NAMALWA (cell line): Measurements from ENCODE around the gene C10orf53.

Source experiments
- DNase-seq: peaks from one replicate; pipeline ENCODE4 v3.0.0-alpha.2; 2015; ENCODE audit warnings: low spot score

The C10orf53 gene

GRCh38 chr10:49652421-49653272 lies 26.8 kb upstream of the C10orf53 start:
- no peak for DNase-seq

- no peak for DNase-seq
These were observed 26.1 kb upstream of the C10orf53 start for GRCh38 chr10:49653273-49653929.

GRCh38 chr10:49654036-49654693 lies 25.3 kb upstream of the C10orf53 start:
- no peak for DNase-seq

- DNase-seq: no peak
These were observed 24.4 kb upstream of the C10orf53 start for GRCh38 chr10:49655099-49655498.

- no peak for DNase-seq
These were observed 22.5 kb upstream of the C10orf53 start for GRCh38 chr10:49656845-49657493.

GRCh38 chr10:49657606-49658005 lies 21.8 kb upstream of the C10orf53 start:
- no peak for DNase-seq

- DNase-seq: no peak
These were observed 18.2 kb upstream of the C10orf53 start for GRCh38 chr10:49661140-49661856.

GRCh38 chr10:49662169-49662830 lies 17.2 kb upstream of the C10orf53 start:
- DNase-seq: no peak

- no peak for DNase-seq
These were observed 15.9 kb upstream of the C10orf53 start for GRCh38 chr10:49663596-49663995.

GRCh38 chr10:49664006-49664841 lies 15.2 kb upstream of the C10orf53 start:
- no peak for DNase-seq

GRCh38 chr10:49664842-49665355 lies 14.6 kb upstream of the C10orf53 start:
- DNase-seq: no peak

- DNase-seq: no peak
These were observed 13.3 kb upstream of the C10orf53 start for GRCh38 chr10:49666054-49666615.

- no peak for DNase-seq
These were observed 12.8 kb upstream of the C10orf53 start for GRCh38 chr10:49666685-49667084.

- no peak for DNase-seq
These were observed 11.5 kb upstream of the C10orf53 start for GRCh38 chr10:49667991-49668390.

GRCh38 chr10:49668684-49669083 lies 10.8 kb upstream of the C10orf53 start:
- DNase-seq: no peak

- no peak for DNase-seq
These were observed 498 bp upstream of the C10orf53 start for GRCh38 chr10:49678827-49679479.

- DNase-seq: peak; percentile 4
These were observed 3.0 kb downstream of the C10orf53 start for GRCh38 chr10:49682449-49682848.

GRCh38 chr10:49682879-49683278 lies 3.4 kb downstream of the C10orf53 start:
- no peak for DNase-seq

GRCh38 chr10:49686651-49687050 lies 7.2 kb downstream of the C10orf53 start:
- DNase-seq: no peak
